HEK293 (cell line): ENCODE data around the gene SRPK3.

Experiments used
- CTCF ChIA-PET: fragments of 350-600 bp; formaldehyde crosslinking; extraction: SDS; loops from one replicate; lab custom pipeline; 2021; ENCODE audit warnings: antibody characterized with exemption; lab: Yijun Ruan, JAX
- POLR2A ChIA-PET: fragments of 300-600 bp; formaldehyde crosslinking; extraction: SDS; loops from one replicate; lab custom pipeline; 2020; ENCODE audit warnings: antibody characterized with exemption, inconsistent platforms; lab: Yijun Ruan, JAX
- H3K27ac ChIP-seq: fragments of 200-500 bp; sonication (Bioruptor generic); 2 replicates; pipeline ENCODE4 v1.5.1; 2014; ENCODE audit warnings: low read depth, low read length, control low read depth, inconsistent platforms; ENCODE audit errors: extremely low read depth
- H3K36me3 ChIP-seq, 2 experiments: fragments of 200-500 bp in 1 of 2; sonication (Bioruptor generic) in 1 of 2; 1 replicate in 1 of 2; 2 replicates in 1 of 2; pipeline ENCODE4 v1.5.1; 2014 to 2017; ENCODE audit warnings: inconsistent platforms in 2 of 2, low read length in 2 of 2; ENCODE audit not compliant: control insufficient read depth in 2 of 2, insufficient read depth in 1 of 2
- H3K4me1 ChIP-seq: fragments of 200-500 bp; sonication (Bioruptor generic); 2 replicates; pipeline ENCODE4 v1.5.1; 2014; ENCODE audit warnings: mild to moderate bottlenecking, low read length, inconsistent platforms; ENCODE audit not compliant: control insufficient read depth, insufficient read depth
- H3K4me3 ChIP-seq: 2 replicates; pipeline ENCODE4 v1.5.1; 2011; ENCODE audit warnings: low read depth, mild to moderate bottlenecking, control low read depth, low read length, moderate library complexity
- H3K9me3 ChIP-seq: fragments of 200-500 bp; sonication (Bioruptor generic); 2 replicates; pipeline ENCODE4 v1.5.1; 2014; ENCODE audit warnings: low read depth, low read length, inconsistent platforms; ENCODE audit not compliant: control insufficient read depth, insufficient read depth
- GFI1B ChIP-seq: fragments of 450-650 bp; formaldehyde crosslinking; IDR thresholded peaks from 2 replicates; pipeline ENCODE4 v1.5.1; 2016; ENCODE audit warnings: missing biosample characterization, missing genetic modification characterization
- GLIS1 ChIP-seq: fragments of 450-650 bp; formaldehyde crosslinking; IDR thresholded peaks from 2 replicates; pipeline ENCODE4 v1.5.1; 2016; ENCODE audit warnings: missing biosample characterization, missing genetic modification characterization
- KLF10 ChIP-seq: fragments of 450-650 bp; IDR thresholded peaks from 2 replicates; pipeline ENCODE4 v1.5.1; 2018; ENCODE audit warnings: missing biosample characterization, mild to moderate bottlenecking, missing genetic modification characterization
- KLF8 ChIP-seq: fragments of 450-650 bp; formaldehyde crosslinking; IDR thresholded peaks from 2 replicates; pipeline ENCODE4 v1.5.1; 2016; ENCODE audit warnings: missing biosample characterization, missing genetic modification characterization
- MZF1 ChIP-seq: fragments of 450-650 bp; formaldehyde crosslinking; IDR thresholded peaks from 2 replicates; pipeline ENCODE4 v1.5.1; 2017; ENCODE audit warnings: missing biosample characterization, missing genetic modification characterization, borderline replicate concordance
- PRDM1 ChIP-seq: fragments of 450-650 bp; formaldehyde crosslinking; IDR thresholded peaks from 2 replicates; pipeline ENCODE4; 2016; ENCODE audit warnings: missing biosample characterization, missing genetic modification characterization
- ZBTB17 ChIP-seq: fragments of 450-650 bp; formaldehyde crosslinking; IDR thresholded peaks from 2 replicates; pipeline ENCODE4 v1.5.1; 2016; ENCODE audit warnings: missing biosample characterization, missing genetic modification characterization
- ZBTB8A ChIP-seq: fragments of 450-650 bp; formaldehyde crosslinking; IDR thresholded peaks from 2 replicates; pipeline ENCODE4 v1.5.1; 2016; ENCODE audit warnings: missing biosample characterization, missing genetic modification characterization
- ZFP37 ChIP-seq: fragments of 450-650 bp; formaldehyde crosslinking; IDR thresholded peaks from 2 replicates; pipeline ENCODE4 v1.5.1; 2016; ENCODE audit warnings: missing biosample characterization, missing genetic modification characterization
- ZFP69B ChIP-seq: fragments of 450-650 bp; formaldehyde crosslinking; IDR thresholded peaks from 2 replicates; pipeline ENCODE4 v1.5.1; 2016; ENCODE audit warnings: missing biosample characterization, missing genetic modification characterization
- ZNF140 ChIP-seq: fragments of 450-650 bp; formaldehyde crosslinking; IDR thresholded peaks from 2 replicates; pipeline ENCODE4 v1.5.1; 2016; ENCODE audit warnings: missing biosample characterization, missing genetic modification characterization
- ZNF354C ChIP-seq: fragments of 450-650 bp; formaldehyde crosslinking; IDR thresholded peaks from 2 replicates; pipeline ENCODE4 v1.5.1; 2016; ENCODE audit warnings: missing biosample characterization, missing genetic modification characterization, low read depth, borderline replicate concordance
- ZNF391 ChIP-seq: fragments of 450-650 bp; formaldehyde crosslinking; IDR thresholded peaks from 2 replicates; pipeline ENCODE4 v1.5.1; 2016; ENCODE audit warnings: low read depth, missing biosample characterization, missing genetic modification characterization, borderline replicate concordance
- ZNF501 ChIP-seq: fragments of 450-650 bp; formaldehyde crosslinking; IDR thresholded peaks from 2 replicates; pipeline ENCODE4 v1.5.1; 2016; ENCODE audit warnings: missing biosample characterization, missing genetic modification characterization
- ZNF548 ChIP-seq: fragments of 450-650 bp; formaldehyde crosslinking; IDR thresholded peaks from 2 replicates; pipeline ENCODE4 v1.5.1; 2016; ENCODE audit warnings: missing biosample characterization, missing genetic modification characterization
- ZNF670 ChIP-seq: fragments of 450-650 bp; formaldehyde crosslinking; IDR thresholded peaks from 2 replicates; pipeline ENCODE4 v1.5.1; 2016; ENCODE audit warnings: missing biosample characterization, missing genetic modification characterization, low read depth
- ZNF76 ChIP-seq: fragments of 450-650 bp; formaldehyde crosslinking; IDR thresholded peaks from 2 replicates; pipeline ENCODE4; 2016; ENCODE audit warnings: low read depth, missing biosample characterization, missing genetic modification characterization, borderline replicate concordance
- ZNF843 ChIP-seq: fragments of 450-650 bp; formaldehyde crosslinking; IDR thresholded peaks from 2 replicates; pipeline ENCODE4 v1.5.1; 2016; ENCODE audit warnings: missing biosample characterization, missing genetic modification characterization
- ZXDB ChIP-seq: fragments of 450-650 bp; formaldehyde crosslinking; IDR thresholded peaks from 2 replicates; pipeline ENCODE4 v1.5.1; 2016; ENCODE audit warnings: missing biosample characterization, missing genetic modification characterization
- TF ChIP-seq, protein P1 (sequence below): fragments of 450-650 bp; formaldehyde crosslinking; optimal IDR thresholded peaks from 2 replicates; pipeline ENCODE3; 2016; ENCODE audit warnings: missing biosample characterization, mild to moderate bottlenecking, missing genetic modification characterization
- TF ChIP-seq, protein P2 (sequence below): fragments of 450-650 bp; formaldehyde crosslinking; IDR thresholded peaks from 2 replicates; pipeline ENCODE4 v1.5.0; 2017; ENCODE audit warnings: missing biosample characterization, missing genetic modification characterization, borderline replicate concordance
- TF ChIP-seq, protein P3 (sequence below): fragments of 450-650 bp; formaldehyde crosslinking; IDR thresholded peaks from 2 replicates; pipeline ENCODE4 v1.5.1; 2016; ENCODE audit warnings: missing biosample characterization, missing genetic modification characterization
- TF ChIP-seq, protein P4 (sequence below): fragments of 450-650 bp; formaldehyde crosslinking; IDR thresholded peaks from 2 replicates; pipeline ENCODE4 v1.5.1; 2016; ENCODE audit warnings: missing biosample characterization, missing genetic modification characterization

SRPK3 gene

DNA sequence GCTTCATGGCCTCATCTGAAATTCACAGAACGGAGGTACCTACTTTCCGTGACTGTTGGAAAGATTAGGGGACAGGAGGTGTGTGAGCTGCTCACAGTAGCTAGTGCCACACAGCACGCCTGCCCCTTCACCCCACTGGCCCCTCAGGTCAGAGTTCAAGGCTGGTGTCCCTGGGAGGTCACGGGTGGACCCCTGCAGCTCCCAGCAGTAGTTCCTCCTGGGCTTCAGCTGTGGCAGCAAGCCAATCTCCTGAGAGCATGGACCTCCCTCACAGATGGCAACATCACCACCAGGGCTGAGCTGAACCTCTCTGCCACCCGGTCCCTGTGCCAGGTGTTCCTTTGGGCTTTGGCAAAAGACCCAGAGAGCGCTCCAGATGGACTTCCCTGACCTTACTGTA is 11.5 kb downstream of the SRPK3 start (continued):
- TF ChIP-seq ZNF140 (tag by site-specific recombination): no peak
- TF ChIP-seq MZF1 (tag by site-specific recombination): no peak
- TF ChIP-seq, all 188 proteins: peak for 2

DNA sequence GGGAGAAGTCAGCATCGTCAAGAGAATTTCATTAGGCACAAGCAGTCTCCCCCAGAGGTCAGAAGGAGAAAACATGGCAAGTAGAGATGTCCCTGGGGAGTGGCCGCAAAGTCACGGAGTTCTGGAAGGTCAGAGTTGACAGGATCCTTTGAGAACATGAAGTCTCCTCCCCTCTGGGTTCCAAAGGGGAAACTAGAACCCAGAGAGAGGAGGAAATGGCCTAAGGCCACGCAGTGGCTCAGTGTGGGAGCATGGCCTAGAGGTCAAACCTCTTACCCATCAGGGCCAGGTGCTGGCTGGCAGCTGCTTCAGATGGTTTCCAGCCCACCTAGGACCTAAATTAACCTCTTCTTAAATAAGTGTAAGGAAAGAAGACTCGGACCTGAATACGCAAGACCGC is 12.4 kb downstream of the SRPK3 start:
- TF ChIP-seq ZNF548 (tag by site-specific recombination) (no peak), GFI1B (tag by site-specific recombination) (no peak), ZBTB17 (tag by site-specific recombination) (peak; percentile 43; the same call in 1 of the 2 replicates)
- Histone ChIP-seq H3K27ac (peak overlapping the region; percentile 89; the same call in 1 of the 2 replicates), H3K4me1 (no peaks in the 10 kb centered on the region), H3K9me3 (no peaks in the 10 kb centered on the region), H3K4me3 (peak overlapping the region; percentile 80), H3K36me3 (peaks cover 5 to 57% of the 10 kb centered on the region in 2 experiments; a peak in 2 of 3 replicates)
- ChIA-PET CTCF (interaction anchor here (1.1 kb wide), 1 partner anchor 11 kb away, joined by 3 read pairs; no protein-coding TSS in a partner anchor), POLR2A (interaction anchor here (1.9 kb wide), 1 partner anchor 12 kb away, joined by 16 read pairs; the partner anchor contains the start of gene SRPK3)

DNA sequence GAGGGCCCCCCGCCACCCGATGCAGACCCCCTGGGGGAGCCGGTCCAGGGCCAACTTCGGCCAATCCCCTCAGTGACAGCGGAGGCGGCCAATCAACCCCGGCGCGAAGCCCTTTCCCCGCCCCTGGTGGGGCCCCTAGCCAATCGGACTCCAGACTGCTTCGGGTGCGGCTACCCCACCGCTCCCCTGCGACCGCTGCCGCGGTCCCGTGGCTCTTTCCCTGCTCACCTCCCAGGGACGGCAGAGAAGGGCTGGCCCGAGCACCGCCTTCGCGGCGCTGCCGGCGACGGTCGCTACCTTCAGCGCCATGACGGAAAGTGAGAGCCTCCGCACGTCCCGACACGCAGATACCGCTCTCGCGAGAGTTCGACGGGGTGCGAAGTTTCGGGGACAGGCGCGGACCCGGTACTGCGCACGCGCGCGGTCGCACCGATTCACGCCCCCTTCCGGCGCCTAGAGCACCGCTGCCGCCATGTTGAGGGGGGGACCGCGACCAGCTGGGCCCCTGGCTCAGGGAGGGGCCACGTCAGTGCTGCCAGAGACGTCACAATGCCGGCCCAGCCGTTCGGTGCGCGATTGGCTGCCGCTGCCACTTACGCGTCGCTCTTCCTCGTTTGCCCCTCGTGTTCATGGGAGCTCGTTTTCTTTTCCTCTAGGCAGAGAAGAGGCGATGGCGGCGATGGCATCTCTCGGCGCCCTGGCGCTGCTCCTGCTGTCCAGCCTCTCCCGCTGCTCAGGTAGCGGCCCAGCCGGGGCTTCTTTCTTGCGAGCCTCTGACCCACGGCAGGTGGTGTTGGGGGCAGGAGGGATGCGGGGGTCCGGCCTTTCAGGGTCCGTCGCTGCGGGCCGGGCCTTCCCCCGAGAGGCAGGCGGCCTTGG is 13.4 kb downstream of the SRPK3 start, which contains the start of the genes IDH3G and SSR4:
IDH3G (minus strand) TSS at position 358 of the 879 bp plus-strand sequence; CDS start at position 309, 49 bp downstream.
SSR4 (plus strand) TSS at position 651 of the 879 bp plus-strand sequence; CDS start at position 671, 20 bp downstream.
- ChIA-PET POLR2A (interaction anchor here (0.6 to 1.9 kb wide), 14 partner anchors 9 to 696 kb away, joined by 3 to 16 read pairs (median 4); partner anchors contain the start of genes NAA10, SLC10A3 and SRPK3), CTCF (interaction anchor here (1.1 kb wide), 2 partner anchors 12 to 30 kb away, joined by 3 read pairs; partner anchors contain the start of gene PLXNB3)
- H3K4me1 ChIP-seq: no peaks in the 10 kb centered on the region
- TF ChIP-seq ZNF843 (tag by site-specific recombination) (peak; percentile 21; the same call in 1 of the 2 replicates), ZNF501 (tag by site-specific recombination) (peak; percentile 73), GLIS1 (peak; percentile 92), ZNF354C (no peak), ZXDB (tag by site-specific recombination) (peak; percentile 83), ZNF391 (tag by site-specific recombination) (no peak; the same call in 1 of the 2 replicates), KLF10 (peak; percentile 83), ZBTB8A (0 out of 2 replicates have a peak, but pooled peaks have one; percentile 38), ZFP37 (tag by site-specific recombination) (0 out of 2 replicates have a peak, but pooled peaks have one; percentile 36), PRDM1 (tag by site-specific recombination) (0 out of 2 replicates have a peak, but pooled peaks have one; percentile 28), ZNF76 (tag by site-specific recombination) (peak; percentile 60; the same call in 1 of the 2 replicates), ZFP69B (tag by site-specific recombination) (peak; percentile 85; the same call in 1 of the 2 replicates), ZNF670 (no peak), KLF8 (tag by site-specific recombination) (peak; percentile 73; the same call in 1 of the 2 replicates), ZBTB17 (tag by site-specific recombination) (peak; percentile 86)
- TF ChIP-seq, protein P1, sequence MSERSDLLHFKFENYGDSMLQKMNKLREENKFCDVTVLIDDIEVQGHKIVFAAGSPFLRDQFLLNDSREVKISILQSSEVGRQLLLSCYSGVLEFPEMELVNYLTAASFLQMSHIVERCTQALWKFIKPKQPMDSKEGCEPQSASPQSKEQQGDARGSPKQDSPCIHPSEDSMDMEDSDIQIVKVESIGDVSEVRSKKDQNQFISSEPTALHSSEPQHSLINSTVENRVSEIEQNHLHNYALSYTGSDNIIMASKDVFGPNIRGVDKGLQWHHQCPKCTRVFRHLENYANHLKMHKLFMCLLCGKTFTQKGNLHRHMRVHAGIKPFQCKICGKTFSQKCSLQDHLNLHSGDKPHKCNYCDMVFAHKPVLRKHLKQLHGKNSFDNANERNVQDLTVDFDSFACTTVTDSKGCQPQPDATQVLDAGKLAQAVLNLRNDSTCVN: peak; percentile 95
- TF ChIP-seq, protein P2, sequence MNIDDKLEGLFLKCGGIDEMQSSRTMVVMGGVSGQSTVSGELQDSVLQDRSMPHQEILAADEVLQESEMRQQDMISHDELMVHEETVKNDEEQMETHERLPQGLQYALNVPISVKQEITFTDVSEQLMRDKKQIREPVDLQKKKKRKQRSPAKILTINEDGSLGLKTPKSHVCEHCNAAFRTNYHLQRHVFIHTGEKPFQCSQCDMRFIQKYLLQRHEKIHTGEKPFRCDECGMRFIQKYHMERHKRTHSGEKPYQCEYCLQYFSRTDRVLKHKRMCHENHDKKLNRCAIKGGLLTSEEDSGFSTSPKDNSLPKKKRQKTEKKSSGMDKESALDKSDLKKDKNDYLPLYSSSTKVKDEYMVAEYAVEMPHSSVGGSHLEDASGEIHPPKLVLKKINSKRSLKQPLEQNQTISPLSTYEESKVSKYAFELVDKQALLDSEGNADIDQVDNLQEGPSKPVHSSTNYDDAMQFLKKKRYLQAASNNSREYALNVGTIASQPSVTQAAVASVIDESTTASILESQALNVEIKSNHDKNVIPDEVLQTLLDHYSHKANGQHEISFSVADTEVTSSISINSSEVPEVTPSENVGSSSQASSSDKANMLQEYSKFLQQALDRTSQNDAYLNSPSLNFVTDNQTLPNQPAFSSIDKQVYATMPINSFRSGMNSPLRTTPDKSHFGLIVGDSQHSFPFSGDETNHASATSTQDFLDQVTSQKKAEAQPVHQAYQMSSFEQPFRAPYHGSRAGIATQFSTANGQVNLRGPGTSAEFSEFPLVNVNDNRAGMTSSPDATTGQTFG: no peak
- TF ChIP-seq, protein P3, sequence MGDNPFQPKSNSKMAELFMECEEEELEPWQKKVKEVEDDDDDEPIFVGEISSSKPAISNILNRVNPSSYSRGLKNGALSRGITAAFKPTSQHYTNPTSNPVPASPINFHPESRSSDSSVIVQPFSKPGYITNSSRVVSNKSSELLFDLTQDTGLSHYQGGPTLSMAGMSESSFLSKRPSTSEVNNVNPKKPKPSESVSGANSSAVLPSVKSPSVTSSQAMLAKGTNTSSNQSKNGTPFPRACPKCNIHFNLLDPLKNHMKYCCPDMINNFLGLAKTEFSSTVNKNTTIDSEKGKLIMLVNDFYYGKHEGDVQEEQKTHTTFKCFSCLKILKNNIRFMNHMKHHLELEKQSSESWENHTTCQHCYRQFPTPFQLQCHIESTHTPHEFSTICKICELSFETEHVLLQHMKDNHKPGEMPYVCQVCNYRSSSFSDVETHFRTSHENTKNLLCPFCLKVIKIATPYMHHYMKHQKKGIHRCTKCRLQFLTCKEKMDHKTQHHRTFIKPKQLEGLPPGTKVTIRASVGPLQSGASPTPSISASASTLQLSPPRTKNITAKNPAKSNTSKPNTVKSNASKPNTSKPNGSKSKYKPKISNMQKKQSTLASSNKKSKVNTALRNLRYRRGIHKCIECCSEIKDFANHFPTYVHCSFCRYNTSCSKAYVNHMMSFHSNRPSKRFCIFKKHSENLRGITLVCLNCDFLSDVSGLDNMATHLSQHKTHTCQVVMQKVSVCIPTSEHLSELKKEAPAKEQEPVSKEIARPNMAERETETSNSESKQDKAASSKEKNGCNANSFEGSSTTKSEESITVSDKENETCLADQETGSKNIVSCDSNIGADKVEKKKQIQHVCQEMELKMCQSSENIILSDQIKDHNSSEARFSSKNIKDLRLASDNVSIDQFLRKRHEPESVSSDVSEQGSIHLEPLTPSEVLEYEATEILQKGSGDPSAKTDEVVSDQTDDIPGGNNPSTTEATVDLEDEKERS: no peak
- TF ChIP-seq, protein P4, sequence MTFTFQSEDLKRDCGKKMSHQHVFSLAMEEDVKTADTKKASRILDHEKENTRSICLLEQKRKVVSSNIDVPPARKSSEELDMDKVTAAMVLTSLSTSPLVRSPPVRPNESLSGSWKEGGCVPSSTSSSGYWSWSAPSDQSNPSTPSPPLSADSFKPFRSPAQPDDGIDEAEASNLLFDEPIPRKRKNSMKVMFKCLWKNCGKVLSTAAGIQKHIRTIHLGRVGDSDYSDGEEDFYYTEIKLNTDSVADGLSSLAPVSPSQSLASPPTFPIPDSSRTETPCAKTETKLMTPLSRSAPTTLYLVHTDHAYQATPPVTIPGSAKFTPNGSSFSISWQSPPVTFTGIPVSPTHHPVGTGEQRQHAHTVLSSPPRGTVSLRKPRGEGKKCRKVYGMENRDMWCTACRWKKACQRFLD: no peak

More for the DNA sequence above, 13.4 kb downstream of the SRPK3 start, which contains the start of the genes IDH3G and SSR4:
- Histone ChIP-seq H3K36me3 (peaks cover 5 to 59% of the 10 kb centered on the region in 2 experiments; a peak in 2 of 3 replicates), H3K4me3 (peak within 1 kb of the TSS; percentile 80), H3K9me3 (no peaks in the 10 kb centered on the region), H3K27ac (peak within 1 kb of the TSS; percentile 89)
